Vagina (tissue), 2 donors: ENCODE data around the gene CUX1. TPM values are rescaled to one million over a fixed set of nuclear protein-coding genes. Genes with fewer than 3 reads are reported as not detected.

Experiments
- DNase-seq, 2 donors: peaks; one replicate each; pipeline ENCODE4 v3.0.0-alpha.2; 2017; ENCODE audit errors: extremely low spot score in 2 of 2
- H3K27ac ChIP-seq: fragments of 200-600 bp; sonication (generic); one replicate; pipeline ENCODE4 v1.5.1; 2019
- H3K27me3 ChIP-seq: fragments of 200-600 bp; sonication (generic); one replicate; pipeline ENCODE4 v1.5.1; 2019
- H3K36me3 ChIP-seq, 2 donors: fragments of 200-600 bp; sonication (generic); one replicate each; pipeline ENCODE4 v1.5.1; 2017 to 2019
- H3K4me1 ChIP-seq: fragments of 200-600 bp; sonication (generic); one replicate; pipeline ENCODE4 v1.5.1; 2019
- H3K4me3 ChIP-seq, 2 donors: fragments of 200-600 bp; sonication (generic); 1 replicate in 1 of 2; 2 replicates in 1 of 2; pipeline ENCODE4 v1.5.1; 2016 to 2019
- H3K9me3 ChIP-seq: fragments of 200-600 bp; sonication (generic); one replicate; pipeline ENCODE4 v1.5.1; 2019
- POLR2A ChIP-seq, 2 donors: fragments of 450-650 bp; IDR thresholded peaks; one replicate each; pipeline ENCODE4 v1.6.1; 2017; ENCODE audit warnings: antibody characterized with exemption in 2 of 2, mild to moderate bottlenecking in 2 of 2, moderate library complexity in 2 of 2
- POLR2AphosphoS5 ChIP-seq, 2 donors: sonication (generic); formaldehyde crosslinking; IDR thresholded peaks; one replicate each; pipeline ENCODE4 v1.9.0; 2017; ENCODE audit warnings: antibody characterized with exemption in 2 of 2, mild to moderate bottlenecking in 2 of 2, low read depth in 1 of 2; ENCODE audit not compliant: insufficient read depth in 1 of 2
- intact Hi-C: fragments of 100-400 bp; cut with DNase I; formaldehyde crosslinking; loops from one replicate; pipeline ENCODE4 v1.15.1; 2023
- total RNA-seq: library from RNA; depleted of rRNA; stranded (reverse); fragments of >200 nt; gene quantifications from one replicate; pipeline ENCODE4 v1.2.3, GENCODE V29; 2016
- TF ChIP-seq, protein P1 (sequence below), 3 experiments: fragments of 450-650 bp in 2 of 3; fragments of 200-600 bp in 1 of 3; sonication (generic) in 1 of 3; IDR thresholded peaks; one replicate each; pipeline ENCODE4 v1.5.1; 2017 to 2019; ENCODE audit warnings: antibody characterized with exemption in 3 of 3, mild to moderate bottlenecking in 2 of 3, moderate library complexity in 2 of 3

Gene CUX1
- total RNA-seq, 1 donor from 2014 or later: 65.3 TPM

DNA sequence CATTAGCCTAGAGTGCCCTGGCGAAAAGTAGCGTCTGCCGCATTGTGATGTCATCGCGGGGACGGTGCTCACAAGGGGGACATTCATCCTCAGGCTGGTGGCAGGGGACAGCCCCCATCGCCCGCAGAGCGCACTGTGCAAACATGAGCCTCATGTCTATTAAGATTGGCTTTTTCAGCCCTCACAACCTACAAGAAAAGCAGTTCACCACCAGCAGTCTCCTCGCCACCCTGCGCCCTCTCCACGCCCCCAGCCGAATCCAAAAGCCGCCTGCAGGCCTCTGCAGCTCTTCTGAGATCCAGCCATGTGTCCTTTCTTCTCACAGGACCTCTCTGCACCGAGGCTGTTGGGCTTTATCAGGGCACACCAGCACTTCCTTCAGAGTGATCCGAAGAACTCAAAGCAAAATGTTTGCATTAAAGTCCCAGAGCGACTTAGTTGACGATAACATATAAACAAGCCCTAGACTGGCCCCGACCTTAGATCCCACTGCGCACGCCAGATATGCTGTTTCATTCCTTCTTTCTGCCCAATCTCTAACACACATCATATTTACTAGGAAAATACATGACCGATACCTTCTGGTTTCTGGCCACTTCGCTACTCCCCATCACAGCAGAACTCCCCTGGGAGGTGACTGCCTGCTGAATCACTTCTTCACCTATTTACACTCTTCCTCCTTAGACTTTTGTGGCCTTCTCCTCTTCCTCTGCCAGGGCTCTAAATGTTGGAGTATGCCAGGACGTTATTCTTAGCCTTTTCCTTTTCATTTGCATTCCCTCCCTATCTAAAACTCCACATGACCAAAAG lies 263.2 kb downstream of the CUX1 start:
- no peaks in the 10 kb centered on the region for H3K27me3 ChIP-seq
- H3K36me3 ChIP-seq: no peaks in the 10 kb centered on the region
- H3K4me1 ChIP-seq: no peaks in the 10 kb centered on the region
- H3K4me3 ChIP-seq: no peak overlapping the region
- TF ChIP-seq, protein P1, sequence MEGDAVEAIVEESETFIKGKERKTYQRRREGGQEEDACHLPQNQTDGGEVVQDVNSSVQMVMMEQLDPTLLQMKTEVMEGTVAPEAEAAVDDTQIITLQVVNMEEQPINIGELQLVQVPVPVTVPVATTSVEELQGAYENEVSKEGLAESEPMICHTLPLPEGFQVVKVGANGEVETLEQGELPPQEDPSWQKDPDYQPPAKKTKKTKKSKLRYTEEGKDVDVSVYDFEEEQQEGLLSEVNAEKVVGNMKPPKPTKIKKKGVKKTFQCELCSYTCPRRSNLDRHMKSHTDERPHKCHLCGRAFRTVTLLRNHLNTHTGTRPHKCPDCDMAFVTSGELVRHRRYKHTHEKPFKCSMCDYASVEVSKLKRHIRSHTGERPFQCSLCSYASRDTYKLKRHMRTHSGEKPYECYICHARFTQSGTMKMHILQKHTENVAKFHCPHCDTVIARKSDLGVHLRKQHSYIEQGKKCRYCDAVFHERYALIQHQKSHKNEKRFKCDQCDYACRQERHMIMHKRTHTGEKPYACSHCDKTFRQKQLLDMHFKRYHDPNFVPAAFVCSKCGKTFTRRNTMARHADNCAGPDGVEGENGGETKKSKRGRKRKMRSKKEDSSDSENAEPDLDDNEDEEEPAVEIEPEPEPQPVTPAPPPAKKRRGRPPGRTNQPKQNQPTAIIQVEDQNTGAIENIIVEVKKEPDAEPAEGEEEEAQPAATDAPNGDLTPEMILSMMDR (IDR thresholded peaks at IDR 0.05): no peak
- TF ChIP-seq POLR2AphosphoS5 (IDR thresholded peaks at IDR 0.05; ENCODE audit: insufficient read depth in 1 of 2, low read depth in 1 of 2) (no peak), POLR2A (IDR thresholded peaks at IDR 0.05) (no peak)
- H3K9me3 ChIP-seq: no peaks in the 10 kb centered on the region
- no peak overlapping the region for H3K27ac ChIP-seq
- intact Hi-C loops: no loop called here
- DNase-seq: no peak

DNA sequence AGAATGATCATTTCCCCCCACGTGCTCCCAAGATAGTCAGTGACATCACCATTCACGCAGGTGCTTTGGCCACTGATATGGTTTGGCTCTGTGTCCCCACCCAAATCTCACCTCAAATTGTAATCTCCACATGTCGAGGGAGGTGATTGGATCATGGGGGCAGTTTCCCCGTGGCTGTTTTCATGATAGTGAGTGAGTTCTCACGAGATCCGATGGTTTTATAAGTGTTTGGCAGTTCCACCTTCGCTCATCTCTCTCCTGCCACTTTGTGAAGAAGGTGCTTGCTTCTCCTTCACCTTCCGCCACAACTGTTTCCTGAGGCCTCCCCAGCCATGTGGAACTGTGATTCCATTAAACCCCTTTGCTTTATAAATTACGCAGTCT lies 263.8 kb downstream of the CUX1 start:
- no peaks in the 10 kb centered on the region for H3K4me1 ChIP-seq
- no peak overlapping the region for H3K4me3 ChIP-seq
- no peak for TF ChIP-seq POLR2A (IDR thresholded peaks at IDR 0.05)
- no peak for TF ChIP-seq POLR2AphosphoS5 (IDR thresholded peaks at IDR 0.05; ENCODE audit: insufficient read depth in 1 of 2, low read depth in 1 of 2)
- TF ChIP-seq, protein P1 (IDR thresholded peaks at IDR 0.05): no peak
- intact Hi-C loops: no loop called here
- H3K27me3 ChIP-seq: no peaks in the 10 kb centered on the region
- no peak overlapping the region for H3K27ac ChIP-seq
- no peaks in the 10 kb centered on the region for H3K9me3 ChIP-seq
- H3K36me3 ChIP-seq: no peaks in the 10 kb centered on the region
- DNase-seq: no peak

DNA sequence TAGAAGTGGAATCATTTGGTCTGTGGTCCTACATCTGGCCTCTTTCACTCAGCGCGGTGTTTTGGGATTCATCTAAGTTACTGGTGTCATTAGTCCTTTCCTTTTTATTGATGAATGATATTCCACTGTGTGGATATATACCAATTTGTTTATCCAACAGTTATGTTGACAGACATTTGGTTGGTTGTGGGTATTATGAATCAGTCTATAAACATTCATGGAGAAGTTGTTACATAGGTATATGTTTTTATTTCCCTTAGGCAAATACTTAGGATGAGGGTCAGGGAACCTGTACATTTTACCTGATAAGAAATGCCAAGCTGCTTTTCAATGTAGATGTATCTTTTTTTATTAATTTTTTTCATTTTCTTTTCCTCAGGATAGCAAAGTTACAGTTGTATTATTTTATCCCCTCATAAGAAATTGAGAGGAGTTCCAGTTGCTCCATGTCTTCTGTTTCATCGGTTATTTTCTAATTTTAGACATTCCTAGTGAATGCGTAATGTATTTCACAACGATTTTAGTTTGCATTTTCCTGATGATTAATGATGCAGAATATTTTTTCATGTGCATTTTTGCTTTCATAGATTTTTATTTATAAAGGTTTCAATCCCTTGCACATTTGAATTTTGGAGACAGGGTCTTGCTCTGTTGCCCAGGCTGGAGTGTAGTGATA lies 265.4 kb downstream of the CUX1 start:
- TF ChIP-seq, protein P1 (IDR thresholded peaks at IDR 0.05): no peak
- no peak for TF ChIP-seq POLR2A (IDR thresholded peaks at IDR 0.05)
- TF ChIP-seq POLR2AphosphoS5 (IDR thresholded peaks at IDR 0.05; ENCODE audit: insufficient read depth in 1 of 2, low read depth in 1 of 2): no peak
- no peak for DNase-seq
- Histone ChIP-seq H3K4me1 (no peaks in the 10 kb centered on the region), H3K27me3 (no peaks in the 10 kb centered on the region), H3K27ac (no peak overlapping the region), H3K36me3 (no peaks in the 10 kb centered on the region), H3K9me3 (no peaks in the 10 kb centered on the region), H3K4me3 (no peak overlapping the region)
- intact Hi-C loops: no loop called here

DNA sequence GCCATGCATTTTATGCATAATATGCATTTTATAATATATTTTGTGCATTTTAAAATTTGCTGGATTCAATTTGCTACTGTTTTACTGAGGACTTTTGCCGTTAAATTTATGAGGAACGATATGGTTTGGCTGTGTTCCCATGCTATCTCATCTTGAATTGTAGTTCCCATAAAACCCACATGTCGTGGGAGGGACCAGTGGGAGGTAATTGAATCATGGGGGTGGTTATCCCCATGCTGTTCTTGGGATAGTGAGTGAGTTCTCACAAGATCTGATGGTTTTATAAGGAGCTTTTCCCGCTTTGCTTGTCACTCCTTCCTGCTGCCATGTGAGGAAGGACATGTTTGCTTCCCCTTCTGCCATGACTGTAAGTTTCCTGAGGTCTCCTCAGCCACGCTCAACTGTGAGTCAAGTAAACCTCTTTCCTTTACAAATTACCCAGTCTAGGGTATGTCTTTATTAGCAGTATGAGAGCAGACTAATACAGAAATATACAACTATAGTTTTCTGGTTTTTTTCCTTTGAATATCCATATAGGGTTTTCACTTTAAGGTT lies 267.9 kb downstream of the CUX1 start:
- intact Hi-C loops: no loop called here
- TF ChIP-seq, protein P1 (IDR thresholded peaks at IDR 0.05): no peak
- TF ChIP-seq POLR2AphosphoS5 (IDR thresholded peaks at IDR 0.05; ENCODE audit: insufficient read depth in 1 of 2, low read depth in 1 of 2): no peak
- no peak for TF ChIP-seq POLR2A (IDR thresholded peaks at IDR 0.05)
- DNase-seq: no peak
- Histone ChIP-seq H3K27ac (no peak overlapping the region), H3K4me3 (no peak overlapping the region), H3K36me3 (no peaks in the 10 kb centered on the region), H3K4me1 (no peaks in the 10 kb centered on the region), H3K9me3 (no peaks in the 10 kb centered on the region), H3K27me3 (no peaks in the 10 kb centered on the region)
